Gastrocnemius medialis (tissue), 4 donors: ENCODE measurements around the gene PCSK5.

Experiments
- POLR2A ChIP-seq, 2 donors: fragments of 450-650 bp; IDR thresholded peaks; one replicate each; pipeline ENCODE4 v1.6.1; 2017; ENCODE audit warnings: antibody characterized with exemption in 2 of 2, mild to moderate bottlenecking in 2 of 2, moderate library complexity in 2 of 2
- TF ChIP-seq, protein P1 (sequence below), 5 experiments: fragments of 450-650 bp in 3 of 5; fragments of 200-600 bp in 2 of 5; sonication (generic) in 2 of 5; IDR thresholded peaks in 4 of 5; conservative IDR thresholded peaks in 1 of 5; 1 replicate in 4 of 5; 2 replicates in 1 of 5; pipeline ENCODE4 v1.5.1; 2016 to 2019; ENCODE audit warnings: antibody characterized with exemption in 5 of 5, mild to moderate bottlenecking in 3 of 5, moderate library complexity in 3 of 5

- TF ChIP-seq, protein P1, sequence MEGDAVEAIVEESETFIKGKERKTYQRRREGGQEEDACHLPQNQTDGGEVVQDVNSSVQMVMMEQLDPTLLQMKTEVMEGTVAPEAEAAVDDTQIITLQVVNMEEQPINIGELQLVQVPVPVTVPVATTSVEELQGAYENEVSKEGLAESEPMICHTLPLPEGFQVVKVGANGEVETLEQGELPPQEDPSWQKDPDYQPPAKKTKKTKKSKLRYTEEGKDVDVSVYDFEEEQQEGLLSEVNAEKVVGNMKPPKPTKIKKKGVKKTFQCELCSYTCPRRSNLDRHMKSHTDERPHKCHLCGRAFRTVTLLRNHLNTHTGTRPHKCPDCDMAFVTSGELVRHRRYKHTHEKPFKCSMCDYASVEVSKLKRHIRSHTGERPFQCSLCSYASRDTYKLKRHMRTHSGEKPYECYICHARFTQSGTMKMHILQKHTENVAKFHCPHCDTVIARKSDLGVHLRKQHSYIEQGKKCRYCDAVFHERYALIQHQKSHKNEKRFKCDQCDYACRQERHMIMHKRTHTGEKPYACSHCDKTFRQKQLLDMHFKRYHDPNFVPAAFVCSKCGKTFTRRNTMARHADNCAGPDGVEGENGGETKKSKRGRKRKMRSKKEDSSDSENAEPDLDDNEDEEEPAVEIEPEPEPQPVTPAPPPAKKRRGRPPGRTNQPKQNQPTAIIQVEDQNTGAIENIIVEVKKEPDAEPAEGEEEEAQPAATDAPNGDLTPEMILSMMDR (IDR thresholded peaks at IDR 0.05 in 4 of 5, conservative IDR thresholded peaks at IDR 0.05 in 1 of 5), result no peak
- TF ChIP-seq POLR2A (IDR thresholded peaks at IDR 0.05), result no peak
Measured at GRCh38 chr9:75962662-75963036, 72.2 kb downstream of the PCSK5 start.
